ENCODE measurements around the gene CCDC192. TPM values are rescaled to one million over a fixed set of nuclear protein-coding genes. Genes with fewer than 3 reads are reported as not detected.
"Not testable (repeated sequence)": the region's sequence is repeated elsewhere in the genome, so short reads cannot be mapped to it uniquely, and the experiment has no call there.

CCDC192 gene
- total RNA-seq, 3 donors from 2014 or later (not counting 1 experiment from before 2014, with no cell fraction given): not detected

GRCh38 chr5:127840198-127840524 lies 137.0 kb downstream of the CCDC192 start:
- no peak for DNase-seq
- Mint-ChIP-seq H3K36me3 (no peaks in the 10 kb centered on the region), H3K27ac (no peak overlapping the region), H3K27me3 (ENCODE audit: low read depth in 2 of 2) (peaks cover 0 to 3% of the 10 kb centered on the region in 2 donors), H3K4me1 (peaks cover 0 to 6% of the 10 kb centered on the region in 2 donors), H3K9me3 (no peaks in the 10 kb centered on the region), H3K4me3 (no peak overlapping the region)
- Histone ChIP-seq H3K4me3 (ENCODE audit: low read length) (no peak overlapping the region), H3K27ac (ENCODE audit: low read length) (no peak overlapping the region), H3K4me1 (ENCODE audit: control insufficient read depth, insufficient read depth, low read length) (no peaks in the 10 kb centered on the region), H3K27me3 (ENCODE audit: control insufficient read depth, insufficient read depth, low read length) (no peaks in the 10 kb centered on the region), H3K9me3 (ENCODE audit: control insufficient read depth, insufficient read depth, low read length) (no peaks in the 10 kb centered on the region), H3K36me3 (ENCODE audit: control insufficient read depth, insufficient read depth, low read length) (no peaks in the 10 kb centered on the region)
- WGBS (ENCODE audit: insufficient coverage): no CpG with 5 or more reads among the region's 1 CpG
- intact Hi-C loops (cut with micrococcal nuclease): no loop called here
- TF ChIP-seq CTCF (IDR thresholded peaks at IDR 0.05): no peak
- ATAC-seq: no peak

- Mint-ChIP-seq H3K9me3 (no peaks in the 10 kb centered on the region), H3K27ac (no peak overlapping the region), H3K4me1 (peaks cover 0 to 6% of the 10 kb centered on the region in 2 donors), H3K4me3 (no peak overlapping the region), H3K36me3 (no peaks in the 10 kb centered on the region), H3K27me3 (ENCODE audit: low read depth in 2 of 2) (peaks cover 0 to 4% of the 10 kb centered on the region in 2 donors)
- Histone ChIP-seq H3K4me1 (ENCODE audit: control insufficient read depth, insufficient read depth, low read length) (no peaks in the 10 kb centered on the region), H3K36me3 (ENCODE audit: control insufficient read depth, insufficient read depth, low read length) (no peaks in the 10 kb centered on the region), H3K27me3 (ENCODE audit: control insufficient read depth, insufficient read depth, low read length) (no peaks in the 10 kb centered on the region), H3K9me3 (ENCODE audit: control insufficient read depth, insufficient read depth, low read length) (no peaks in the 10 kb centered on the region), H3K27ac (ENCODE audit: low read length) (no peak overlapping the region), H3K4me3 (ENCODE audit: low read length) (no peak overlapping the region)
- DNase-seq: no peak
- intact Hi-C loops (cut with micrococcal nuclease): no loop called here
- ATAC-seq: no peak
- no peak for TF ChIP-seq CTCF (IDR thresholded peaks at IDR 0.05)
Observed at GRCh38 chr5:127840809-127841208, 137.6 kb downstream of the CCDC192 start.

GRCh38 chr5:127844581-127845021 lies 141.4 kb downstream of the CCDC192 start:
- no peak for ATAC-seq
- Mint-ChIP-seq H3K4me1 (no peaks in the 10 kb centered on the region), H3K27me3 (ENCODE audit: low read depth in 2 of 2) (peaks cover 0 to 4% of the 10 kb centered on the region in 2 donors), H3K4me3 (no peak overlapping the region), H3K27ac (no peak overlapping the region), H3K36me3 (no peaks in the 10 kb centered on the region), H3K9me3 (no peaks in the 10 kb centered on the region)
- H3K36me3 ChIP-seq (ENCODE audit: control insufficient read depth, insufficient read depth, low read length): no peaks in the 10 kb centered on the region
- DNase-seq: no peak
- intact Hi-C loops (cut with micrococcal nuclease): no loop called here
- H3K27ac ChIP-seq (ENCODE audit: low read length): no peak overlapping the region
- no peaks in the 10 kb centered on the region for H3K4me1 ChIP-seq (ENCODE audit: control insufficient read depth, insufficient read depth, low read length)
- whole genome bisulfite sequencing (ENCODE audit: insufficient coverage): 89% methylated on average over 7 of the region's 7 CpGs
- no peak overlapping the region for H3K4me3 ChIP-seq (ENCODE audit: low read length)
- H3K9me3 ChIP-seq (ENCODE audit: control insufficient read depth, insufficient read depth, low read length): no peaks in the 10 kb centered on the region
- no peaks in the 10 kb centered on the region for H3K27me3 ChIP-seq (ENCODE audit: control insufficient read depth, insufficient read depth, low read length)
- no peak for TF ChIP-seq CTCF (IDR thresholded peaks at IDR 0.05)

DNA sequence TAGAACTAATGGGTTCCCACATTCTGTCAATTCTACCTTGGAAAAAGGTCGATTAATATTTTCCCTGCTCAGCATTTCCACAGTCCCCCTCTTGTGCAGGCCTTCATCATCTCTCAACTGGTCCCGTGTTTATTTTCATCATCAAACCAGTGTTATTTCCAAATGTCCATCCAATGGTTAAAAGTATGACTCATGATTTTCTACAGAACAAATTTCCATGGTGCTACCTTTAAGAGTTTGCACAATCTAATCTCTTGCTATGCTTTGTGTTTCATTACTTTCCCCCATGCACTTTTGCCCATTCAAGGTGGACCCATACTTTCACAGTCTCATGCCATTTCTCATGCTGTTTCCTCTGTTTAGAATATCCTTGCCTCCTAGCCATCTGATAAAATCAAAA lies 143.7 kb downstream of the CCDC192 start:
- Histone ChIP-seq H3K27ac (ENCODE audit: low read length) (no peak overlapping the region), H3K4me3 (ENCODE audit: low read length) (no peak overlapping the region), H3K9me3 (ENCODE audit: control insufficient read depth, insufficient read depth, low read length) (no peaks in the 10 kb centered on the region), H3K4me1 (ENCODE audit: control insufficient read depth, insufficient read depth, low read length) (no peaks in the 10 kb centered on the region), H3K27me3 (ENCODE audit: control insufficient read depth, insufficient read depth, low read length) (no peaks in the 10 kb centered on the region), H3K36me3 (ENCODE audit: control insufficient read depth, insufficient read depth, low read length) (no peaks in the 10 kb centered on the region)
- Mint-ChIP-seq H3K9me3 (no peaks in the 10 kb centered on the region), H3K27me3 (ENCODE audit: low read depth in 2 of 2) (peaks cover 0 to 4% of the 10 kb centered on the region in 2 donors), H3K27ac (no peak overlapping the region), H3K36me3 (no peaks in the 10 kb centered on the region), H3K4me3 (no peak overlapping the region), H3K4me1 (no peaks in the 10 kb centered on the region)
- intact Hi-C loops (cut with micrococcal nuclease): no loop called here
- WGBS (ENCODE audit: insufficient coverage): 94% methylated on average over 2 of the region's 2 CpGs
- TF ChIP-seq CTCF (IDR thresholded peaks at IDR 0.05): no peak
- no peak for ATAC-seq
- DNase-seq: no peak

GRCh38 chr5:127847641-127848040 lies 144.4 kb downstream of the CCDC192 start:
- H3K4me3 ChIP-seq (ENCODE audit: low read length); DNase-seq; H3K4me3 Mint-ChIP-seq; H3K36me3 Mint-ChIP-seq; H3K27ac Mint-ChIP-seq; H3K27me3 Mint-ChIP-seq (ENCODE audit: low read depth in 2 of 2); H3K27ac ChIP-seq (ENCODE audit: low read length); H3K36me3 ChIP-seq (ENCODE audit: control insufficient read depth, insufficient read depth, low read length); ATAC-seq; intact Hi-C loops (cut with micrococcal nuclease); H3K9me3 ChIP-seq (ENCODE audit: control insufficient read depth, insufficient read depth, low read length); H3K9me3 Mint-ChIP-seq; H3K4me1 ChIP-seq (ENCODE audit: control insufficient read depth, insufficient read depth, low read length); H3K27me3 ChIP-seq (ENCODE audit: control insufficient read depth, insufficient read depth, low read length); H3K4me1 Mint-ChIP-seq: not testable (repeated sequence)
- WGBS (ENCODE audit: insufficient coverage): 93% methylated on average over 5 of the region's 5 CpGs

Data from natural killer cell (primary cell).